ENCODE results near the gene DGKQ. TPM values are rescaled to one million over a fixed set of nuclear protein-coding genes. Genes with fewer than 3 reads are reported as not detected.

The DGKQ gene
- total RNA-seq, 1 donor from 2014 or later: 3.8 TPM

DNA sequence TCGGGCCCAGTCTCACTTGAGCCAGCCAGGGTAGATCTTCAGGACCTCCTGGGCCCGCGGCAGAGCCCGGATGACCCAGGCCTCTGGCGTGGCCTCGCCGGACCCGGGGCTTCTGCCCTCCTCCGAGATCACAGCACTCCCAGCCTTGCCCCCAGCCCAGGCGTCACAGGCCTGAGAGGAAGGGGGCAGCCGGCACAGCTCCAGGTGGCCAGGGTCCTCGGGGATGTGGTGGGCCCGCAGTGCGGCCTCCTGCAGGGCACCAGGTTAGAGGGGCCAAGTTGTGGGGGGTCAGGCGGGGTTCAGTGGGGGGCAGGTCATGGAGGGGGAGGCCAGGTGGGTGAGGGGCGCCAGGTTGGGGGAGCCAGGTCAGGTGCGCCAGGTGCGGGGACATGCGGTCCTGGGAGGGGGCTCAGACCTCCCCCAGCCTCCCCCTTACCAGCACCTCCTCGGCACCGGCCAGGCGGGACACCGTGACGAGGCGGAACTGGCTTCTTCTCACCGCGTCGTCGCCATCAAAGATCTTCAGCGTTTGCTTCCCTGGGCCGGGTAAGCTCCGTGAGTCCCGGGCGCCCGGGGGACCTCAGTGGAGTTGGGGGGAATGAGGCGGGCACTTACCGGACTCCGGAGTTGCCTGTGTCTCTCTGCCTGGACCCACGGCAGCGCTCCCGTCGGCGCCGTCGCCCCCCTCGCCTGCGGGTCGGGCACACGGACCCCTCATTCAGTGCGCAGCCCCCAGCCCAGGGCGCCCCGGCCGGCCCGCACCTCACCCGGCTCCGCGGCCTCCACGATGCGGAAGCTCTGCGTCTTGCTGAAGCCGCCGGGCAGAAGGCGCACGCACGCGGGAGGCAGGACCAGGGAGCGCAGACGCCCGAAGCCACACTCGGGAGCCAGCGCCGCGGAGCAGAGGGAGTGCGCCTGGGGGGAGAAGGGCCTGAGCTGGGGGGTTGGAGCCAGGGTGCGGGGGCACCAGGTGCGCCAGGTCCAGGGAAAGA, 6.0 kb downstream of the DGKQ start:
- DNase-seq (ENCODE audit: missing footprints) (peak; percentile 55), ATAC-seq (no peak)

GRCh38 chr4:966266-967112, 6.9 kb downstream of the DGKQ start:
- intact Hi-C loops (cut with DNase I): no loop called here
- ATAC-seq: no peak
- DNase-seq (ENCODE audit: missing footprints): peak; percentile 44

More for the DNA sequence above, 6.0 kb downstream of the DGKQ start:
- intact Hi-C loops (cut with DNase I): no loop called here

DNA sequence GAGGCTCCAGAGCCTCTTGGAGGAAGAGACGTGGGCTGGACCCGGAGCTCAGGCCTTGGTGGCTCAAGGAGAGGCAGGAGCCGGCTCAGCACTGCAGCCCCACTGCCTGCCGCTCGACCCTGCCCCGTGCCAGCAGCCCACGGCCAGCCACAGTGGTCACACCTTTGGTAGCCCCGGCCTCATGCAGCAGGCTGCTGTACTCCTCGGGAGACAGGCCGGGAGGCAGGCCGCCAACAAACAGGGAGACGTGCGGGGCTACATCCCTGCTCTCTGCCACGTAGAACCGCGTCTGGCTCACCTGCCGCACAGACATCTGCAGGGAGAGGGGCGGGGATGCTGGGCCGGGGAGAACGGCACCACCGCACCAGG, 7.6 kb downstream of the DGKQ start:
- ATAC-seq: no peak
- intact Hi-C loops (cut with DNase I): no loop called here
- no peak for DNase-seq (ENCODE audit: missing footprints)

- intact Hi-C loops (cut with DNase I): no loop called here
- ATAC-seq (no peak), DNase-seq (ENCODE audit: missing footprints) (no peak)
Measured at GRCh38 chr4:965048-965765, 8.2 kb downstream of the DGKQ start.

DNA sequence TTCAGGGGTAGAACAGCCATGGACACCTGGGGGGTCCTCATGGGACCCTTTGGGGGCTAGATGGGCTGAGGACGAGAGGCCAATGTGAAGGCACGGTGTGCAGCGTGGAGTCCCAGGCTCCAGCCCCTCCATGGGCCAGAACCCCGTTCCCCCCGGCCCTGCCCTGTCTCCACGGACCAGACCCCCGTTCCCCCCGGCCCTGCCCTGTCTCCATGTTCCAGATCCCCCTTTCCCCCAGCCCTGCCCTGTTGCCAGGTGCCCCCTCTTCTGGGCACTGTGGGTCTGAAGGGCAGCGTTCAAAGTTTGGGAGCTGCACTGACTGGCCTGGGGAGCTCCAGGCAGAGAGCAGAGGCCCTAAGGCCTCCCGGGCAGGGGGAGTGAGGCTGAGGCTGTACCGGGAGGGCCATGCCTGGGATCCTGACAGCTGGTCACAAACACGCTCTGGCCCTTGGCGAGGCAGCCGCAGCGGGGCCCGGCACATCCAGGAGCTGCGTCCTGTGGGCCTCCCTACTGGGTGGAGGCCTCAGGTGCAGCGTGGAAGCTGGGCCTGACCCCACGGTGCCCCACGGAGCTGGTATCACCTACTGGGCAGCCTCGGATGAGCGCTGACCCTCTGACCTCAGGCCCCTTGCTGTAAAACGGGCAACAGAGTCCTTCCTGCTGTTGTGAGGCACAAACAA, 8.9 kb downstream of the DGKQ start:
- ATAC-seq (no peak), DNase-seq (ENCODE audit: missing footprints) (no peak)

DNA sequence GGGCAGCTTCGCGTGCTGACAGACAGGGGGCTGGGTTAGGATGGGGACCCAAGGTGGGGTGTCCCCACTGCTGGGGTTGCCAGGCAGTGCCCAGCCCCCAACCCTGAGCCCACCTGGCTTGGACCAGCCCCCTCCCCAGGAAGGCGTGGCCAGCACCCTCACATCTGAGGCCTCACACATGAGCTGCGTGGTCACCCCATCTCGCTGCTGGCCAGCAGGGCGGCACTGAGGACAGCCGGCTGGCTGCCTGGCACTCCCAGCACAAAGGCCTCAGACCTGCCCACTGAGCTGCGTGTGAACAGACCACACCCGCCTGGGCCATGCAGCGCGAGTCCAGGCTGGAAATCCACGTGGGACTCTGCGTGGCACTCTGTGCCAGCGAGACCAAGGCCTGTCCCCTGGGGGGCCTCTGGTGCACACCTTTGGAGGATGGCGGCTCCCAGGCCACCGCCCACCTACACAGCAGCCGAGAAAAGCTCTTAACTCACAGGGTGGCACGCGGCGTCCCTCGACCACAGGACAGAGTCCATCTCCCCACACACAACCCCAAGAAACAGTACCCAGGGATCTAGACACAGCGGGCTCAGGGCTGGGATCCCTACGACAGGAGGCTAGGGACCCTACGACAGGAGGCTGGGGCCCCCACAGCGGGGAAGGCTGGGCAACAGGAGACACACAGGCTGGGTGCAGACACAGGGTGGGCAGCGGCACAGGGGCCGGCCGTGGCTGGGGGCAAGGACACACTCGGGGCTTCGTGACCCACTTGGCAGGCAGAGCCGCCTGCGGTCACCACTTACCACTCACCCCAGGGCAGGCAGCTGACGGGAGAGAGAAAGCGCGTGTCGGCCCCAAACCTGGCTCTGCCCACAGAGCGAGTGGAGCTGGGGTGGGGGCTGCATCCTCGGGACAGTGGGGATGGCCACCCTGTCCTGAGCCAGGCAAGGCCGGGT, 9.8 kb downstream of the DGKQ start:
- intact Hi-C loops (cut with DNase I): no loop called here
- DNase-seq (ENCODE audit: missing footprints): no peak

More for the DNA sequence above, 8.9 kb downstream of the DGKQ start:
- intact Hi-C loops (cut with DNase I): no loop called here

GRCh38 chr4:962231-963208, 10.8 kb downstream of the DGKQ start:
- DNase-seq (ENCODE audit: missing footprints) (no peak), ATAC-seq (no peak)
- intact Hi-C loops (cut with DNase I): no loop called here

More for the DNA sequence above, 9.8 kb downstream of the DGKQ start:
- no peak for ATAC-seq

GRCh38 chr4:961351-962230, 11.8 kb downstream of the DGKQ start:
- intact Hi-C loops (cut with DNase I): no loop called here
- DNase-seq (ENCODE audit: missing footprints) (no peak), ATAC-seq (no peak)

GRCh38 chr4:960636-961350, 12.6 kb downstream of the DGKQ start:
- no peak for ATAC-seq
- intact Hi-C loops (cut with DNase I): no loop called here
- DNase-seq (ENCODE audit: missing footprints): no peak

GRCh38 chr4:960140-960635, 13.2 kb downstream of the DGKQ start:
- DNase-seq (ENCODE audit: missing footprints) (peak; percentile 50), ATAC-seq (no peak)
- intact Hi-C loops (cut with DNase I): no loop called here

GRCh38 chr4:959338-960139, 13.8 kb downstream of the DGKQ start:
- DNase-seq (ENCODE audit: missing footprints) (no peak), ATAC-seq (no peak)
- intact Hi-C loops (cut with DNase I): no loop called here

GRCh38 chr4:958696-959337, 14.6 kb downstream of the DGKQ start:
- DNase-seq (ENCODE audit: missing footprints) (no peak), ATAC-seq (no peak)
- intact Hi-C loops (cut with DNase I): no loop called here

DNA sequence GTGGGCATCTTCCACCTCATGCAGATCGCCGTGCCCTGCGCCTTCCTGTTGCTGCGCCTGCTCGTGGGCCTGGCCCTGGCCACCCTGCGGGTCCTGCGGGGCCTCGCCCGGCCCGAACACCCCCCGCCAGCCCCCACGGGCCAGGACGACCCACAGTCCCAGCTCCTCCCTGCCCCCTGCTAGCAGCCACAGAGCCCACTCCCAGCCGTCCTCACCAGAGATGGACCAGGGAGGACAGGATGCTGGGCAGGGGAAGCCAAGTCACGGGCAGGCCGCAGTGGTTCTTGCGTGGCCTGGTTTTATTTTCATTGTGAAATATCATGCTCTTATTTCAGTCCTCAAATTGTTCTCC, 15.1 kb downstream of the DGKQ start:
- intact Hi-C loops (cut with DNase I): no loop called here
- ATAC-seq (no peak), DNase-seq (ENCODE audit: missing footprints) (no peak)

All from Right ventricle myocardium inferior (tissue), 1 donor.